Activated CD4-positive, alpha-beta T cell treated with anti-CD3 and anti-CD28 coated beads, Interleukin-2, amount 10 ng/mL, durations not matched to agents 24 days and 14 days (primary cell): ENCODE results near the gene PHAF1. TPM values are rescaled to one million over a fixed set of nuclear protein-coding genes. Genes with fewer than 3 reads are reported as not detected.

Experiments used
- DNase-seq: peaks from one replicate; pipeline ENCODE4 v3.0.0; 2022
- H3K27ac Mint-ChIP-seq: one replicate; pipeline ENCODE4 v1.8.0; 2022; ENCODE audit warnings: mild to moderate bottlenecking, mixed read lengths
- H3K27me3 Mint-ChIP-seq: one replicate; pipeline ENCODE4 v1.8.0; 2022; ENCODE audit warnings: mixed read lengths
- H3K36me3 Mint-ChIP-seq: one replicate; pipeline ENCODE4 v1.8.0; 2022; ENCODE audit warnings: low read depth, mild to moderate bottlenecking, mixed read lengths
- H3K4me1 Mint-ChIP-seq: one replicate; pipeline ENCODE4 v1.8.0; 2021; ENCODE audit warnings: mixed read lengths
- H3K4me3 Mint-ChIP-seq: one replicate; pipeline ENCODE4 v1.8.0; 2022; ENCODE audit warnings: mild to moderate bottlenecking, moderate library complexity, mixed read lengths
- H3K9me3 Mint-ChIP-seq: one replicate; pipeline ENCODE4 v1.8.0; 2021; ENCODE audit warnings: mixed read lengths
- intact Hi-C: fragments of 100-400 bp; cut with micrococcal nuclease; formaldehyde crosslinking; loops from one replicate; pipeline ENCODE4 v1.15.1; 2023
- total RNA-seq: library from RNA; stranded (reverse); gene quantifications from 2 replicates; pipeline ENCODE4 v1.2.3, GENCODE V29; 2022

The PHAF1 gene
- total RNA-seq, 1 donor from 2014 or later: 19.4 TPM

DNA sequence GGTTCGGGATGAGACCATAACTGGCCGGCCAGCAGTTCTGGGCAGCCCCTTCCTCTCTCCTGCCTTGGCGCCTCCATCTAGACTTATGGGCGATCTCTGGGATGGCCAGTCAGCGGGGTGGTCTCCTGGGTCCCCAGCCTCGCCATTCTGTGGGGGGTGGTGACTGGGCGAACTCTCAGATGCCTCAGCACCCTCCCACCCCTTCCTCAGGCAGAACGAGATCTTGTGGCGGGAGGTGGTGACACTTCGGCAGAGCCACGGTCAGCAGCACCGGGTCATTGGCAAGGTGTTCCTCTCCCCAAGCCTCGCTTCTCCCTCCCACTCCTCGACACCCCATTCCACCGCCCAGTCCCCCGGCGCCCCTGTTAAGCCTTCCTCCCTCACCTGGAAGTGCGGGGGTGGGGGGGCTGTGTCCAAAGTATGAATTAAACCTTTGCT is 56.4 kb downstream of the PHAF1 start:
- H3K9me3 Mint-ChIP-seq: no peaks in the 10 kb centered on the region
- peak overlapping the region; percentile 70 for H3K4me3 Mint-ChIP-seq
- intact Hi-C loops: no loop called here
- peaks cover 13% of the 10 kb centered on the region for H3K27me3 Mint-ChIP-seq
- no peak for DNase-seq
- H3K27ac Mint-ChIP-seq: no peak overlapping the region
- H3K36me3 Mint-ChIP-seq: peaks cover 31% of the 10 kb centered on the region
- H3K4me1 Mint-ChIP-seq: peaks cover 54% of the 10 kb centered on the region

DNA sequence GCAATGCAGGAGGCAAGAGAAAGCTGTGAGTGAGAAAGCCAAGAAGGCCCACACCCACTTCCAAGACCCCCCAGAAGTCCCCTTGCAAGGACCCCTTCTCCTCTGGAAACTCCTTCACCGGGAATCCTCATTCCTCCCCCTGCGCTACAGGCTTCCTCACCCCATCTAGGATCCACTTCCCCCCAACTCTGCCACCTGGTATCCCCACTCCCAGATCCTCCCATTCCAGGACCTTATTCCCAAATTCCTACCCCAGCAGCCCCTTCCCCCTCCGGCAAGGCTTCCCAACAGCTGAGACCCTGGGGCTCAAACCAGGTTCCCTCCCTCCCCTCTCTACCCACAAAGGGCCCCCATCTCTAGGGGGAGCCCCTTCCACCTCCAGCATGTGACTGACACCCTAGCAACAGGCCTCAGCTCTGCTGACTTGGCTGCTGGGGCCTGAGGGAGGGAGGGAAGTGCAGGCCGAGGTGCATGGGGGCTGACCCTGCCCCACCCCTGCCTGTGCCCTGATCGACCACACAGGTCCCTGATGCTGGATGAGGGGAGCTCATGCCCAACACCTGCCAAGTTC is 56.9 kb downstream of the PHAF1 start:
- Mint-ChIP-seq H3K36me3 (peaks cover 28% of the 10 kb centered on the region), H3K4me1 (peaks cover 57% of the 10 kb centered on the region), H3K4me3 (peak overlapping the region; percentile 70), H3K27ac (peak overlapping the region; percentile 40), H3K27me3 (peaks cover 13% of the 10 kb centered on the region), H3K9me3 (no peaks in the 10 kb centered on the region)
- intact Hi-C loops: no loop called here
- peak; percentile 64 for DNase-seq

DNA sequence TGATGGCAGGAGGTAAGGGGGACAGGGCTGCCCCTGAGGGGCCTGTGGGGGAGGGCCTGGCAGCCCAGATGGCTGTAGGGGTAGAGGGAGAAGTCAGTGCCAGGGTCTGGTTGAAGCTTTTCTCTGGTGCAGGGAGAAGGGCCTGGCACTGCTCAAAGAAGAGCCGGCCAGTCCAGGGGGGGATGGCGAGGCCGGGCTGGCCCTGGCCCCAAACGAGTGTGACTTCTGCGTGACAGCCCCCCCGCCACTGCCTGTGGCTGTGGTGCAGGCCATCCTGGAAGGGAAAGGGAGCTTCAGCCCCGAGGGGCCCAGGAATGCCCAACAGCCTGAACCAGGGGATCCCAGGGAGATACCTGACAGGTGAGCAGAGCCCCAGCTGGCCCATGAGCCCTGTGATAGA is 57.8 kb downstream of the PHAF1 start:
- H3K36me3 Mint-ChIP-seq: peaks cover 22% of the 10 kb centered on the region
- H3K27ac Mint-ChIP-seq: peak overlapping the region; percentile 34
- intact Hi-C loops: no loop called here
- peaks cover 54% of the 10 kb centered on the region for H3K4me1 Mint-ChIP-seq
- H3K9me3 Mint-ChIP-seq: no peaks in the 10 kb centered on the region
- H3K27me3 Mint-ChIP-seq: peaks cover 13% of the 10 kb centered on the region
- H3K4me3 Mint-ChIP-seq: peak overlapping the region; percentile 8
- DNase-seq: no peak

DNA sequence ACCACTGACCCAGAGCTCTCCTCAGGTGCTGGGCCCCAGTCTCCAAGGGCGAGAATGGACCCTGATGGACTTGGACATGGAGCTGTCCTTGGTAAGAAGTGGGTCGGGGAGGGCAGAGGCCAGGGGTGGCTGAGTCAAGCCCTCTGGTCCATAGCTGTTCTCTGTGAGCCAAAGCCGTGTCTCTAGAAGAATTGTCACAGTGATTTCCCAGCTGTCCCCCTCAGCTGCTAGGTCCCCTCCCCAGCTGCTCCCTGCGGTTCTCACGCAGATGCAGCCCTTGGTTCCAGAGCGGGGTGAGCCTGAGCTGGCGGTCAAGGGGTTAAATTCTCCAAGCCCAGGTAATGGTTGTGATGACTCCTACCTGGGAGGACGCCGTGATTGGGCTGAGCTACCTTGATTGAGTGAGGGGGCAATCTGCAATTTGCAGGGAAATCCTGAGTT is 59.3 kb downstream of the PHAF1 start:
- Mint-ChIP-seq H3K4me3 (peak overlapping the region; percentile 86), H3K27ac (peak overlapping the region; percentile 25), H3K9me3 (no peaks in the 10 kb centered on the region), H3K27me3 (peaks cover 13% of the 10 kb centered on the region), H3K36me3 (peaks cover 26% of the 10 kb centered on the region), H3K4me1 (peaks cover 63% of the 10 kb centered on the region)
- DNase-seq: no peak
- intact Hi-C loops: no loop called here

DNA sequence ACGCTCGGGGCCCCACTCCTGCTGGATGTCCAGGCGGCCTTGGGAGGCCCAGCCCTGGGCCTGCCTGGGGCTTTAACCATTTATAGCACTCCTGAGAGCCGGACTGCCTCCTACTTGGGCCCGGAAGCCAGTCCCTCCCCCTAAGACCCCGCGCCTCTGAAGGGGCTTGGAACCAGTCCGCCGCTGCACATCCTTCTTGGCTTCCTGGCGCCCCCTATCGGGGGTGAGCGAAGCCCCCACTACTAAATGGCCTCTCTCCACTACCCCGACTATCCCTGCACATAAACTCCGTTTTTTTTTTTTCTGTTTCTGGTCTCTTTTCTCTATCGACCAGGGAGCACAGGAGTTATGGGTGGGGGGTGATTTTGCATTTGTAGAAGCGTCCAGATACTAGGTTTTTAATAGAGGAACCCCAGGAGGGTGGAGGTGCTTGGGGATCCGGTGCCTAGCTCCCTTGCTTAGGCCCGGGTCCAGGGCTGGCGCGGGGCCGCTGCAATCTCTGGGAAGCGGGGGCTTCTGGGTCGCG is 60.0 kb downstream of the PHAF1 start:
- intact Hi-C loops: loop anchor here (1.0 kb wide), 2 partner anchors 8 to 14 kb away; partner anchors contain the start of gene MATCAP1
- peak; percentile 86 for DNase-seq
- H3K27ac Mint-ChIP-seq: peak overlapping the region; percentile 90
- peaks cover 13% of the 10 kb centered on the region for H3K27me3 Mint-ChIP-seq
- peaks cover 61% of the 10 kb centered on the region for H3K4me1 Mint-ChIP-seq
- H3K9me3 Mint-ChIP-seq: no peaks in the 10 kb centered on the region
- peak overlapping the region; percentile 86 for H3K4me3 Mint-ChIP-seq
- H3K36me3 Mint-ChIP-seq: peaks cover 23% of the 10 kb centered on the region

DNA sequence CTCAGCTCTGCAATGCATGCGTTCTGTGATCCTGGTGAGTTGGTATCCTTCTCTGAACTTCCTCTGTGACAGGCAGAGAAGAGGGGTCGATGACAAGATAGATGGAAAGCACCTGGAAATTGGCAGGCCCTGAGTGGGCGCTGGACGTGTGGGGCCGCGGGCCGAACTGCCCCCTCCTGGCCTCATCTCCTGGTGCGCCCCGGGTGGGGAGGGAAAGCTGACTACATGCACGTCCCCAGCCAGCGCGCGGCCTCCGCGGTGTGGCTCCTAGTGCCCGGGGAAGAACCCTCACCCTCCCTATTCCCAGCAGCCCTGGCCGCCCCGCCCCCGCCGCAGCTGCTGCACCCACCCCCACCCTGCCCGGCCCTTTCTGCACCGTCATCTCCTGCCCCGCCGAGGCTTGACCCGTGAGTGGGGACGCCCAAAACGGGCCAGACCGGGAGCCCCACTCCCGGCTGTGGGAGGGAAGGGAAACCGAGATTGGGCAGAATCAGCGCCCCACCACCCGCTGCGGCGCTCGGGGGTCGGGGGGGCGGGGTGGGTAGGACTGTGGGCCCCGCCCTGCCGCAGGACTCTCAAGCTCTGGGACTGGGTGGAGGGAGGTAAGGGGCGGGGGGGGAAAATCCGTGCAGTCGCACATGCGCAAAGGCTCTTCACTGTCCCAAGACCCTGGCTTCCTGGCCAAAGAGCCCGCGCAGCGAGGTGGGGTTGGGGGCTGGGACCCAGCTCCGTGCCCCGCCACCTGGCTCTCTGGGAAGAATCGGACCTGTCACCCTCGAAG is 60.6 kb downstream of the PHAF1 start, which contains the start of gene NOL3:
Gene NOL3 (plus strand): TSS at position 371 of the 781 bp plus-strand sequence.
- peak within 1 kb of the TSS; percentile 86 for H3K4me3 Mint-ChIP-seq
- intact Hi-C loops: loop anchor here (1.0 kb wide), 2 partner anchors 9 to 13 kb away; partner anchors contain the start of gene MATCAP1
- peaks cover 8% of the 10 kb centered on the region for H3K27me3 Mint-ChIP-seq
- H3K36me3 Mint-ChIP-seq: peaks cover 20% of the 10 kb centered on the region
- peak within 1 kb of the TSS; percentile 90 for H3K27ac Mint-ChIP-seq
- DNase-seq: peak; percentile 92
- H3K4me1 Mint-ChIP-seq: peaks cover 61% of the 10 kb centered on the region
- no peaks in the 10 kb centered on the region for H3K9me3 Mint-ChIP-seq

DNA sequence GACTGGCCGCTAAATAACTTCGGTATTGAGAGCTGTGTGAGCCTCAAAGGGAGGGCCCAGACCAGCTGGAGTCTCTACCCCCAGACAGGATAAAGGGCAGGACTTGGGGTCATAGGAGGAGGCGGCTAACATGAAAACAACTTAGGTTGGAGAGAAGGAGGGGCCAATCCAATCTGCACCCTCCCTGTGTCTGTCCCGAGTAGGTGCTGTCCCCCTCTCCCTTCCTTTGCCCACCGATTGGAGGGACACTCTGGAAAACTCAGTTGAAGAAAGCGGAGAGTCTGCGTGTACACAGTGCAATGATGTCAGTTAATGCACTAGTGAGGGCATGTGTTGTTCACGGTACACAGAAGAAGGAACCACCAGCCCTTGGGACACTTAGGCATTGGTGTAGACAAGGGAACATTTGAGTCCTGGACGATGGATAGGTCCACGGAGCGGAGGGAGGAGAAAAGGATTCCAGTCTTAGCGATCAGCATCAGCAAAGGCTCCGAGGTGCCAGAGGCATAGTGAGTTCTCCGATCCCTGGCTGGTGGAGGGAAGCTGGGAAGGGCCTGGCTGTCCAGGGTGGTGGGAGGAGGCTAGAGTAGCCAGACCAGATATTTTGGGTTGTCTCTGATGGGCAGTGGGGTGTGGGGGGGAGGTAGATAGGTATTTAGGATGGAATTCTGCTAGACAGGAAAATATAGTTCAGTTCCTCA is 61.4 kb downstream of the PHAF1 start:
- Mint-ChIP-seq H3K9me3 (no peaks in the 10 kb centered on the region), H3K4me3 (peak overlapping the region; percentile 86), H3K36me3 (peaks cover 22% of the 10 kb centered on the region), H3K4me1 (peaks cover 64% of the 10 kb centered on the region), H3K27ac (peak overlapping the region; percentile 69), H3K27me3 (peaks cover 6% of the 10 kb centered on the region)
- intact Hi-C loops: loop anchor here (1.0 kb wide), 2 partner anchors 10 to 12 kb away; partner anchors contain the start of gene MATCAP1
- DNase-seq: no peak

DNA sequence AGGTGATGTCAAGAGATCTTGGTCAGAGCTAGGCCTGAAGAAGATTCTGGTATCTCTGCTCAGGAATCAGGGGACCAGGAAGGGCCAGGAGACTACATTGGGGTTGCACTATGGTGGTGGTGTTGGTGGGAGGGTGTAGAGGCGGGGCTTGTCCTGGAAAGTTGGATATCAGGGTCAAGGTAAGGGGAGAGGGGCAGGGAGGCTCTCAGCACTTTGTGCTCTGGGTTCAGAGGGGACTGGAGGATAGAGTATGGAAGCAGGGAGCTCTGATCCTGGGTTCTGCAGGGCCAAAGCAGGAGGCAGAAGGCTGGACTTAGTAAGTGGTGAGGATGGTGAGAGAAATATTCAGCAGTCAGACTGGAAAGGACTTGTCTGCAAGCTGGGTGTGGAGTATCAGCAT is 63.6 kb downstream of the PHAF1 start:
- Mint-ChIP-seq H3K4me3 (peak overlapping the region; percentile 94), H3K4me1 (peaks cover 61% of the 10 kb centered on the region), H3K27ac (peak overlapping the region; percentile 88), H3K36me3 (peaks cover 21% of the 10 kb centered on the region), H3K9me3 (no peaks in the 10 kb centered on the region), H3K27me3 (no peaks in the 10 kb centered on the region)
- intact Hi-C loops: no loop called here
- DNase-seq: no peak

DNA sequence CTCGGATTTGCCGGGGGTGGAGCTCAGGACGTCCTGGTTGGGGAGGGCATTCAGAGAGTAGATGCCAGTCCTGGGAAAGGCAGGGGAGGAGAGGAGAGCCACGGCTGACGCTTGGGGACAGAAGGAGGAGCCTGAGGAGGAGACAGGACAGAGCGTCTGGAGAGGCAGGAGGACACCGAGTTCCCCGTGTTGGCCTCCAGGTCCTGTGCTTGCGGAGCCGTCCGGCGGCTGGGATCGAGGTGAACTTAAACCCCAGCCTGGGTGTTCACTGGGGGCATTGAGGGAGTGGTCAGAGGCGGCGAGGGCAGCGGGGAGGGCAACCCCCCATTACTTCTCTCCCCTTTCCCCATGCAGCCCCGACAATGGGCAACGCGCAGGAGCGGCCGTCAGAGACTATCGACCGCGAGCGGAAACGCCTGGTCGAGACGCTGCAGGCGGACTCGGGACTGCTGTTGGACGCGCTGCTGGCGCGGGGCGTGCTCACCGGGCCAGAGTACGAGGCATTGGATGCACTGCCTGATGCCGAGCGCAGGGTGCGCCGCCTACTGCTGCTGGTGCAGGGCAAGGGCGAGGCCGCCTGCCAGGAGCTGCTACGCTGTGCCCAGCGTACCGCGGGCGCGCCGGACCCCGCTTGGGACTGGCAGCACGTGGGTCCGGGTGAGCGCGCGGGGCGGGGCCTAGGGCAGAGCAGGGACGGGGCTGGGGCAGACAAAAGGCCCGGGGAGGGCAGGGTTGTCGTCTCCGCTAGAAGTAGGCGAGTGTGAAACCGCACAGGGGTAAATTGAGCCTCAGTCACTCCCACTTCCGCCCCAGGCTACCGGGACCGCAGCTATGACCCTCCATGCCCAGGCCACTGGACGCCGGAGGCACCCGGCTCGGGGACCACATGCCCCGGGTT is 64.3 kb downstream of the PHAF1 start:
- H3K9me3 Mint-ChIP-seq: no peaks in the 10 kb centered on the region
- H3K27me3 Mint-ChIP-seq: no peaks in the 10 kb centered on the region
- intact Hi-C loops: loop anchor here (1.0 to 2.0 kb wide), 2 partner anchors 9 to 13 kb away; partner anchors contain the start of gene MATCAP1
- peak overlapping the region; percentile 88 for H3K27ac Mint-ChIP-seq
- H3K36me3 Mint-ChIP-seq: peaks cover 21% of the 10 kb centered on the region
- H3K4me3 Mint-ChIP-seq: peak overlapping the region; percentile 94
- peaks cover 62% of the 10 kb centered on the region for H3K4me1 Mint-ChIP-seq
- peak; percentile 94 for DNase-seq

DNA sequence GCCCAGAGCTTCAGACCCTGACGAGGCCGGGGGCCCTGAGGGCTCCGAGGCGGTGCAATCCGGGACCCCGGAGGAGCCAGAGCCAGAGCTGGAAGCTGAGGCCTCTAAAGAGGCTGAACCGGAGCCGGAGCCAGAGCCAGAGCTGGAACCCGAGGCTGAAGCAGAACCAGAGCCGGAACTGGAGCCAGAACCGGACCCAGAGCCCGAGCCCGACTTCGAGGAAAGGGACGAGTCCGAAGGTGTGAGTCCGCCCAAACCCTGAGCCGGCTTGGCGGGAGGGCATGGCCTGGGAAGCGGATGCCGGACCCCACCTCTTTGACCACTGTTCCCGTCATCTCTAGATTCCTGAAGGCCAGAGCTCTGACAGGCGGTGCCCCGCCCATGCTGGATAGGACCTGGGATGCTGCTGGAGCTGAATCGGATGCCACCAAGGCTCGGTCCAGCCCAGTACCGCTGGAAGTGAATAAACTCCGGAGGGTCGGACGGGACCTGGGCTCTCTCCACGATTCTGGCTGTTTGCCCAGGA is 65.0 kb downstream of the PHAF1 start:
- Mint-ChIP-seq H3K4me3 (peak overlapping the region; percentile 94), H3K27me3 (no peaks in the 10 kb centered on the region), H3K9me3 (no peaks in the 10 kb centered on the region), H3K4me1 (peaks cover 63% of the 10 kb centered on the region), H3K36me3 (peaks cover 22% of the 10 kb centered on the region), H3K27ac (no peak overlapping the region)
- intact Hi-C loops: loop anchor here (1.0 to 2.0 kb wide), 2 partner anchors 9 to 14 kb away; partner anchors contain the start of gene MATCAP1
- no peak for DNase-seq

DNA sequence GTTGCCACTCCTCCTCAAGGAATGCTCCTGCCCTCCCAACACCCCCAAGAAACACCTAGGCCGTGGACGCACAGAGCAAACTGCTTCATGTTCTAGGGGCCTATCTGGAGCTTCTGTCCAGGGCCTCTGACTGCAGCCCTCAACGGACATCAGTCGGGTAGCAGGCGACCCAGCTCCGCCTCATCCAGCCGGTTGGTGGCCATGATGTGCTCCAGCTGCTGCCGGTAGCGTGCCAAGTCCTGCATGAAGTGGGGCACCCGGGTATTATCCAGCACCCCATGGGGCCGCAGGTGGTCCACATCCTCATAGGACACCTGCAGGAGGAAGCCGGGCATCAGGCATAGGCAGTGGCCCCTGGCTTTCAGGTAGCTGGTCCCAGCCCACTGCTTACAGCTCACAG is 66.9 kb downstream of the PHAF1 start:
- H3K4me1 Mint-ChIP-seq: peaks cover 50% of the 10 kb centered on the region
- intact Hi-C loops: no loop called here
- no peaks in the 10 kb centered on the region for H3K27me3 Mint-ChIP-seq
- H3K9me3 Mint-ChIP-seq: no peaks in the 10 kb centered on the region
- no peak for DNase-seq
- no peak overlapping the region for H3K27ac Mint-ChIP-seq
- H3K36me3 Mint-ChIP-seq: peaks cover 22% of the 10 kb centered on the region
- H3K4me3 Mint-ChIP-seq: peak overlapping the region; percentile 74

DNA sequence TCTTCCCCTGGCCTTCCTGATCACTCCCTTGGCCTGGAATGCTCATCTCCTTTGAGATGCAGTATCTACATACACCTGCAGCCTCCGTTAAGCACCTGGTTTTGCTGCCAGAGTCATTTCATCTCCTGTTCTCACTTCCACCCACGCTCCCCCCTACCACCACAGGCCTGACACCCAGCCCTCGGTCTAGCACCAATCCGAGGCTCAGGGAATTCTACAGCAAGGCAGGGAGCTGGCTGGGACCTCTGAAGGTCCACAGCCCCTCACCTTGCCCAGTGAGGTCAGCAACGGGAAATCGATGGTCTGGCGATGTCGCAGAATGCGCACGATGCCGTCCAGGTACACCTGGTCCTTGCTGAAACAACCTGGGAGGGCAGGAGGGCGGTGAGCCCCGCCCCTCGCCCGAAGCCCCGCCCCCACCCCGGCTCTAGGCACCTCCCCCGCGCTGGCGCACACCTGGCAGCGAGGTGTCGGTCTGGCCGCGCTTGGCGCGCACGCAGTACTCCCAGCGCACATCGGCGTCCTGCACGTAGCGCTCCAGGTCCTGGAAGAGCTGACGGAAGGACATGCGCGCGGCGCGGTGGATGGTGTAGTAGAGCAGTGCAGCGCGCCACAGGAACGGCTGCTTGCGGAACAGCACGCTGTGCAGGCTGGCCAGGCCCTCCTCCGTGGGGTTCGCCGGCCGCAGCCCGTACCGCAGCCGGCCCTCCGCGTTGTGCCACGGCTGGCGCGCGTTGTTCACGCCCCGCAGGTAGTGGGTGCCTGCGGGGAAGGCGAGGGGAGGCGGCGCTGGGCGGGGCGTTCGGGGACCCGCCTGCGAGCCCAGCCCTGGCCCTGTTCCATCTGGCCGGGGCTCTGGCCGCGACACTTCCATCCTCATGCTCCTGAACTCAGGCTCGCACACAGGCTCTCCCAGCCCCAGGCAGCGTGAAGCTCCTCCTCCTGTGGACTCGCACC is 68.3 kb downstream of the PHAF1 start:
- DNase-seq: peak; percentile 90
- Mint-ChIP-seq H3K4me1 (peaks cover 43% of the 10 kb centered on the region), H3K27ac (no peak overlapping the region)

More for the DNA sequence above, 68.3 kb downstream of the PHAF1 start:
- Mint-ChIP-seq H3K27me3 (no peaks in the 10 kb centered on the region), H3K36me3 (peaks cover 21% of the 10 kb centered on the region), H3K9me3 (no peaks in the 10 kb centered on the region), H3K4me3 (peak overlapping the region; percentile 74)
- intact Hi-C loops: no loop called here
